Measurements from ENCODE around the gene ACOD1. TPM values are rescaled to one million over a fixed set of nuclear protein-coding genes. Genes with fewer than 3 reads are reported as not detected.
A peak's percentile ranks its signal among the peaks of the same experiment; 100 is the strongest.

The ACOD1 gene
- total and polyA plus RNA-seq, 7 experiments from 2014 or later = not detected

DNA sequence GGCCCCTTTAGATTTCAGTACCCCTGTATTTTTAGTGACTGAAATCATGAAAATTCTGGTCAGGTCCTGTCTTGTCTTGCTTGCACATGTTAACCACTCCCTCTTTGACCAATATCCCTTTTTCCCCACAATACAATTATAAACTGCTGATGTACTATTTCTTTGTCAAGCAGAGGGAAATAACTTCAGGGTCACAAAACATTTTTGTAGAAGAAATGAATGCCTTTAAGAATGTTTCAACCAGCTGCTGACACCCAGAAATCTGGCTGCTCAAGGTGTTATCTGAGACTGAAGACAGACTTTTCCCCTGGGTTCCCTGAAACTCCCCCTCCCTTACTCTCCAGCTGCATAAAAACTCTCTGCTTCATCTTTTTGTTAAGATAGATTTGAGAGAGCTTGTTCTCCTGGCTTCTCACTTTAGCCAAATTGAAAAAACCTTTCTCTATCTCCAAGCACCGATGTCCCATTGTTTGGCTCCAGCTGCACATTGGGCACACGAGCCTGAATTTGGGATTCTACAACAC lies 18.4 kb upstream of the ACOD1 start:
- Histone ChIP-seq H3K4me3 (ENCODE audit: low read length) (no peak overlapping the region), H3K27me3 (ENCODE audit: control insufficient read depth in 2 of 2, insufficient read depth in 2 of 2, low read length in 2 of 2) (no peaks in the 10 kb centered on the region), H3K9me3 (ENCODE audit: control insufficient read depth in 2 of 3, low read length in 3 of 3) (no peaks in the 10 kb centered on the region), H3K27ac (ENCODE audit: low read depth, low read length) (no peak overlapping the region), H3K36me3 (ENCODE audit: control insufficient read depth in 2 of 3, insufficient read depth in 3 of 3, low read length in 3 of 3) (no peaks in the 10 kb centered on the region), H3K4me1 (ENCODE audit: control insufficient read depth in 2 of 2, insufficient read depth in 2 of 2, low read length in 2 of 2) (no peaks in the 10 kb centered on the region)
- POLR2A ChIA-PET = no interaction called here
- CTCF ChIA-PET = no interaction called here
- peaks cover 0 to 9% (median 6%) of the 10 kb centered on the region in 5 donors for H3K27me3 Mint-ChIP-seq
- H3K9me3 Mint-ChIP-seq = peaks cover 0 to 9% (median 0%) of the 10 kb centered on the region in 11 donors
- peaks cover 0 to 4% (median 0%) of the 10 kb centered on the region in 7 donors for H3K4me1 Mint-ChIP-seq
- H3K36me3 Mint-ChIP-seq = no peaks in the 10 kb centered on the region
- H3K4me3 Mint-ChIP-seq = no peak overlapping the region
- no peak overlapping the region for H3K27ac Mint-ChIP-seq
- intact Hi-C loops (cut with micrococcal nuclease) = no loop called here
- DNase-seq = no peak
- ATAC-seq = no peak

DNA sequence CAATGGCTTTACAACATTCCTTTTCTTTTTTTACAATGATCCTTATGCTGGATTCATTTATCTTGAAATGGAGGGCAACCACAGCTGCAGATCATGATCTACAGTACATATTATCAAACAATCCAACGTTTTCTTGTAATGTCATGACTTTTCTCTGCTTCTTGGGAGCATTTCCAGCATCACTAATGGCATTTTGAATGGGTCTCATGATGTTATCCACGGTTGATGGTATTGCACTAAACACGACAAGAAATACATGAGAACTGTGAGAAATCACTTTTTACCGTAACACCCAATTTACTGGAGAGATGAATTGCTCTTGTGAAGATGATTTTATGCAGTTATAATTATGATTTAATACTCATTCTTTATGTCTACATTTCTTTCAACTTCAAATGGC lies 16.2 kb upstream of the ACOD1 start:
- CTCF ChIA-PET = interaction anchor here (1.1 kb wide), 1 partner anchor 10 kb away, joined by 5 read pairs; no protein-coding TSS in a partner anchor
- intact Hi-C loops (cut with micrococcal nuclease) = no loop called here
- Histone ChIP-seq H3K4me3 (ENCODE audit: low read length) (no peak overlapping the region), H3K36me3 (ENCODE audit: control insufficient read depth in 2 of 3, insufficient read depth in 3 of 3, low read length in 3 of 3) (no peaks in the 10 kb centered on the region), H3K27me3 (ENCODE audit: control insufficient read depth in 2 of 2, insufficient read depth in 2 of 2, low read length in 2 of 2) (no peaks in the 10 kb centered on the region), H3K9me3 (ENCODE audit: control insufficient read depth in 2 of 3, low read length in 3 of 3) (no peaks in the 10 kb centered on the region), H3K27ac (ENCODE audit: low read depth, low read length) (no peak overlapping the region), H3K4me1 (ENCODE audit: control insufficient read depth in 2 of 2, insufficient read depth in 2 of 2, low read length in 2 of 2) (no peaks in the 10 kb centered on the region)
- H3K4me3 Mint-ChIP-seq = no peak overlapping the region
- peaks cover 0 to 4% (median 0%) of the 10 kb centered on the region in 7 donors for H3K4me1 Mint-ChIP-seq
- H3K27ac Mint-ChIP-seq = no peak overlapping the region
- H3K27me3 Mint-ChIP-seq = peaks cover 0 to 9% (median 3%) of the 10 kb centered on the region in 5 donors
- peaks cover 0 to 9% (median 2%) of the 10 kb centered on the region in 11 donors for H3K9me3 Mint-ChIP-seq
- POLR2A ChIA-PET = no interaction called here
- DNase-seq (no peak), ATAC-seq (no peak)
- H3K36me3 Mint-ChIP-seq = no peaks in the 10 kb centered on the region

DNA sequence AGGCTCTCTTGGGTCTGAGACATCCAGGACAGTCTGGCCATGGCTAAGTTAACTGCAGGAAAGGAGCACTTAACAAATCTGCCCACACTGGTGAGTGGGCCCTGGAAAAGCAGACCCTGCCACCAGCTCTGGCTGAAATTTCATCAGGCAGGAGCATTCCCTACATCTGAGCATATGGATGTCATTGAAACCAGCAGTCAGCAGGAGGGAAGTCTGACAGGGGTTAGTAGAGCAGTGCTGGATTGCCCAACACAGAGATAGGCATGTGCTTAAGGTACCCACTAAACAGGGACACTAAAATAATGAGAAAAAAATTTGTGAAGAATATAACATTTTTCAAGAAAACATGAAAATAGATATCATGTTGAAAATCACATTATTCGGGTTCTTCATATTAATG lies 13.6 kb upstream of the ACOD1 start:
- no peaks in the 10 kb centered on the region for H3K36me3 ChIP-seq (ENCODE audit: control insufficient read depth in 2 of 3, insufficient read depth in 3 of 3, low read length in 3 of 3)
- H3K4me3 Mint-ChIP-seq = no peak overlapping the region
- H3K4me1 ChIP-seq (ENCODE audit: control insufficient read depth in 2 of 2, insufficient read depth in 2 of 2, low read length in 2 of 2) = no peaks in the 10 kb centered on the region
- no peak overlapping the region for H3K27ac Mint-ChIP-seq
- H3K27ac ChIP-seq (ENCODE audit: low read depth, low read length) = no peak overlapping the region
- H3K36me3 Mint-ChIP-seq = no peaks in the 10 kb centered on the region
- POLR2A ChIA-PET = no interaction called here
- intact Hi-C loops (cut with micrococcal nuclease) = no loop called here
- H3K9me3 ChIP-seq (ENCODE audit: control insufficient read depth in 2 of 3, low read length in 3 of 3) = no peaks in the 10 kb centered on the region
- H3K27me3 Mint-ChIP-seq = peaks cover 0 to 6% (median 4%) of the 10 kb centered on the region in 5 donors
- H3K9me3 Mint-ChIP-seq = peaks cover 0 to 9% (median 2%) of the 10 kb centered on the region in 11 donors
- no peaks in the 10 kb centered on the region for H3K27me3 ChIP-seq (ENCODE audit: control insufficient read depth in 2 of 2, insufficient read depth in 2 of 2, low read length in 2 of 2)
- ATAC-seq = no peak
- no peaks in the 10 kb centered on the region for H3K4me1 Mint-ChIP-seq
- no peak for DNase-seq
- H3K4me3 ChIP-seq (ENCODE audit: low read length) = no peak overlapping the region
- CTCF ChIA-PET = no interaction called here

DNA sequence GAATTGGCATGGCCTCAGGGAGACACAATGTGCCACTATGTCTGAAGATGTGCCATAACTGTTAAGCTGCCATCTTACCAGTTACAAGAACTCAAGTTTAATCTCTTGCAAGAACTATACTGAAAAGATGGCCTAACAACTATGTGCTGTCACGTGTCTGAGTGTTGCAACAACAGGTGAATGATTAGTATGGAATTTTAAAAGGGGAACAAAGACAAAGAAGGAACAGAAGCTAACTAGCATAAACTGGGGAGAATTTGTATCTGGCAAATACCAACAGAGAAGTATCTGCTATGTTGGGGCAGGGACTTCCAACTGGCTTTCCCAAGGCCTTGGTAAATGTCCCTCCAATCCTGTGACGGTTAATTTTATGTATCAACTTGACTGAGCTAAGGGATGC lies 11.5 kb upstream of the ACOD1 start:
- no peaks in the 10 kb centered on the region for H3K9me3 ChIP-seq (ENCODE audit: control insufficient read depth in 2 of 3, low read length in 3 of 3)
- ATAC-seq (no peak), DNase-seq (no peak)
- no peaks in the 10 kb centered on the region for H3K27me3 ChIP-seq (ENCODE audit: control insufficient read depth in 2 of 2, insufficient read depth in 2 of 2, low read length in 2 of 2)
- ChIA-PET POLR2A (no interaction called here), CTCF (no interaction called here)
- H3K36me3 ChIP-seq (ENCODE audit: control insufficient read depth in 2 of 3, insufficient read depth in 3 of 3, low read length in 3 of 3) = no peaks in the 10 kb centered on the region
- no peak overlapping the region for H3K4me3 ChIP-seq (ENCODE audit: low read length)
- intact Hi-C loops (cut with micrococcal nuclease) = no loop called here
- Mint-ChIP-seq H3K36me3 (no peaks in the 10 kb centered on the region), H3K4me1 (peaks cover 0 to 1% (median 0%) of the 10 kb centered on the region in 7 donors), H3K27ac (no peak overlapping the region), H3K9me3 (peaks cover 0 to 5% (median 0%) of the 10 kb centered on the region in 11 donors), H3K4me3 (no peak overlapping the region), H3K27me3 (peaks cover 0 to 3% (median 0%) of the 10 kb centered on the region in 5 donors)
- no peak overlapping the region for H3K27ac ChIP-seq (ENCODE audit: low read depth, low read length)
- H3K4me1 ChIP-seq (ENCODE audit: control insufficient read depth in 2 of 2, insufficient read depth in 2 of 2, low read length in 2 of 2) = no peaks in the 10 kb centered on the region

DNA sequence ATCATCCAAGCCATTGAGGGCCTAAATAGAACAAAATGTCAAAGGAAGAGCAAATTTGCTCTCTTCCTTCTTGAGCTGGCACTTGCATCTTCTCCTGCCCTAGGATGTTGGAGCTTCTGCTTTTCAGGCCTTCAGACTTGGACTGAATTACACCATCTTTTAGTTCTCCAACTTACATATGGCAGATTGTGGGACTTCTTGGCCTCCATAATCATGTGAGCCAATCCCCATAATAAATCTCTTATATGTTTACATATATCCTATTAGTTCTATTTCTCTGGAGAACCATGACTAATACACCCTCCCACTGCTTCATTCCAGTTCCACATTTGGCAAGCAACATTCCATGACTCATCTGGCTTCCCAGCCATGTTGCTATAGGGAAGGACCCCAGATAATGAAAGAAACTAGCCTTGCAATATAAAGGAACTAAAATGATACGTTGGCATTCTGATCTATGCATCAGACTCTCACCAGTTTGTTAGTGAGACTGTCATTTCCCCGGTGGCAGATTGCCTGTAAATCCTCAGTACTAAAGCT lies 11.0 kb upstream of the ACOD1 start:
- POLR2A ChIA-PET = no interaction called here

DNA sequence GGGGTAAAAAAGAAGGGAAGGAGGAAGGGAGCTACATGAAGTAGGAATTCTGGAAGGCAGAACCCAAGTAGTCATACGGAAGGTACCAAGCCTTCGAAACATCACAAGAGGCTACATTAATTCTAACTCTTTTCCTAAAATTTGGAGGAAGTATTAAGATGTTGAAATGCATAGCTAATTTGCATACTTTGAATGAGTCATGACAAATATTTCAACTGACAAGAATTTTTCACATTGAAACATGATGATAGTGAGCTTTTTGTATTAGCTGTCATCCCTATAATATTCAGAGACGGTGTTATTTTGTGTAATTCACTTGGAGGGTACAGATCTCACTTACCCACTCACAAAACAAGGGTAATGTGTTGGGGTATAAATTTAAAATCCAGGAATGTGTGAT lies 9.1 kb upstream of the ACOD1 start:
- ATAC-seq (peak; percentile 34), DNase-seq (no peak)
- Histone ChIP-seq H3K27me3 (ENCODE audit: control insufficient read depth in 2 of 2, insufficient read depth in 2 of 2, low read length in 2 of 2) (no peaks in the 10 kb centered on the region), H3K9me3 (ENCODE audit: control insufficient read depth in 2 of 3, low read length in 3 of 3) (no peaks in the 10 kb centered on the region), H3K36me3 (ENCODE audit: control insufficient read depth in 2 of 3, insufficient read depth in 3 of 3, low read length in 3 of 3) (no peaks in the 10 kb centered on the region), H3K4me3 (ENCODE audit: low read length) (no peak overlapping the region), H3K4me1 (ENCODE audit: control insufficient read depth in 2 of 2, insufficient read depth in 2 of 2, low read length in 2 of 2) (no peaks in the 10 kb centered on the region), H3K27ac (ENCODE audit: low read depth, low read length) (no peak overlapping the region)
- intact Hi-C loops (cut with micrococcal nuclease) = no loop called here
- Mint-ChIP-seq H3K36me3 (no peaks in the 10 kb centered on the region), H3K4me1 (peaks cover 0 to 5% (median 0%) of the 10 kb centered on the region in 7 donors), H3K27ac (no peak overlapping the region), H3K9me3 (peaks cover 0 to 5% (median 0%) of the 10 kb centered on the region in 11 donors), H3K4me3 (no peak overlapping the region), H3K27me3 (peaks cover 0 to 3% (median 0%) of the 10 kb centered on the region in 5 donors)
- ChIA-PET CTCF (no interaction called here), POLR2A (no interaction called here)

More for the DNA sequence above, 11.0 kb upstream of the ACOD1 start:
- Histone ChIP-seq H3K4me3 (ENCODE audit: low read length) (no peak overlapping the region), H3K9me3 (ENCODE audit: control insufficient read depth in 2 of 3, low read length in 3 of 3) (no peaks in the 10 kb centered on the region), H3K27ac (ENCODE audit: low read depth, low read length) (no peak overlapping the region), H3K4me1 (ENCODE audit: control insufficient read depth in 2 of 2, insufficient read depth in 2 of 2, low read length in 2 of 2) (no peaks in the 10 kb centered on the region), H3K27me3 (ENCODE audit: control insufficient read depth in 2 of 2, insufficient read depth in 2 of 2, low read length in 2 of 2) (no peaks in the 10 kb centered on the region), H3K36me3 (ENCODE audit: control insufficient read depth in 2 of 3, insufficient read depth in 3 of 3, low read length in 3 of 3) (no peaks in the 10 kb centered on the region)
- peaks cover 0 to 5% (median 0%) of the 10 kb centered on the region in 11 donors for H3K9me3 Mint-ChIP-seq
- H3K4me1 Mint-ChIP-seq = peaks cover 0 to 1% (median 0%) of the 10 kb centered on the region in 7 donors
- intact Hi-C loops (cut with micrococcal nuclease) = no loop called here
- peak; percentile 60 for ATAC-seq
- no peak for DNase-seq
- no peak overlapping the region for H3K4me3 Mint-ChIP-seq
- CTCF ChIA-PET = no interaction called here
- no peaks in the 10 kb centered on the region for H3K36me3 Mint-ChIP-seq
- H3K27ac Mint-ChIP-seq = no peak overlapping the region
- peaks cover 0 to 3% (median 0%) of the 10 kb centered on the region in 5 donors for H3K27me3 Mint-ChIP-seq

DNA sequence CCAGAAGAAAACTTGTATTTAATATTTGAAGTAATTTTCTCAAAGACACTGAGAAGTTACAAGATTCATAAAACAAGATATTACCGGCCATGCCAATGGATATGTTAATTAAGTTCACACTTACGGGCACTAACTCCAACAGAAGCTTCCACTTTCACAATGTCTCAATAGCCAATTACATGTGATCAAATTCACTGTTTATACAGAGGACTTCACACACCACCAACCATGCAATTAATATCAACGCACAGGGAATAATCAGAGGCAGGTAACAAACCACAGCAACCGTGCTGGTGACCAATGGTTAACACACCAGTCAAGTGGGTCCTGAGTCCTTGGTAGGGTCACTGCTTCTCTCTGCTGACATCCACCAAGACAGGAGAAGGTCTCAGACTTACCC lies 5.9 kb upstream of the ACOD1 start:
- H3K27me3 ChIP-seq (ENCODE audit: control insufficient read depth in 2 of 2, insufficient read depth in 2 of 2, low read length in 2 of 2) = no peaks in the 10 kb centered on the region

More for the DNA sequence above, 5.9 kb upstream of the ACOD1 start:
- ATAC-seq (no peak), DNase-seq (no peak)
- H3K9me3 Mint-ChIP-seq = peaks cover 0 to 7% (median 2%) of the 10 kb centered on the region in 11 donors
- Histone ChIP-seq H3K36me3 (ENCODE audit: control insufficient read depth in 2 of 3, insufficient read depth in 3 of 3, low read length in 3 of 3) (no peaks in the 10 kb centered on the region), H3K4me1 (ENCODE audit: control insufficient read depth in 2 of 2, insufficient read depth in 2 of 2, low read length in 2 of 2) (no peaks in the 10 kb centered on the region), H3K27ac (ENCODE audit: low read depth, low read length) (no peak overlapping the region), H3K9me3 (ENCODE audit: control insufficient read depth in 2 of 3, low read length in 3 of 3) (no peaks in the 10 kb centered on the region), H3K4me3 (ENCODE audit: low read length) (no peak overlapping the region)
- H3K27ac Mint-ChIP-seq = no peak overlapping the region
- H3K27me3 Mint-ChIP-seq = peaks cover 0 to 3% (median 0%) of the 10 kb centered on the region in 5 donors
- intact Hi-C loops (cut with micrococcal nuclease) = no loop called here
- H3K36me3 Mint-ChIP-seq = peaks cover 0 to 8% (median 0%) of the 10 kb centered on the region in 5 donors
- POLR2A ChIA-PET = interaction anchor here (0.6 kb wide), 1 partner anchor 28 kb away, joined by 3 read pairs; no protein-coding TSS in a partner anchor
- peaks cover 0 to 5% (median 0%) of the 10 kb centered on the region in 7 donors for H3K4me1 Mint-ChIP-seq
- H3K4me3 Mint-ChIP-seq = no peak overlapping the region
- CTCF ChIA-PET = no interaction called here

All from naive thymus-derived CD4-positive, alpha-beta T cell (primary cell).